ENCODE measurements around the gene AQP1. TPM values are rescaled to one million over a fixed set of nuclear protein-coding genes. Genes with fewer than 3 reads are reported as not detected.

Gene AQP1
- total and polyA plus RNA-seq, 10 of the 15 experiments (the other 5 are each of a cell fraction or from before 2014, with no cell fraction given), result 0.03 to 0.64 TPM; not detected in 8

- 46% methylated on average over 9 of the region's 9 CpGs for WGBS (ENCODE audit: insufficient coverage, insufficient replicate concordance, low lambda C conversion rate, missing lambda C conversion rate)
- BruUV-seq (replicated peaks), result no TSS peak
- Histone ChIP-seq H3K9ac (ENCODE audit: control insufficient read depth, insufficient read depth, low read length) (no peak overlapping the region), H3K79me2 (ENCODE audit: control insufficient read depth, insufficient read depth, low read length) (no peaks in the 10 kb centered on the region), H3K4me1 (ENCODE audit: control insufficient read depth, insufficient read depth, low read length) (no peaks in the 10 kb centered on the region), H3K4me3 (no peak overlapping the region), H4K20me1 (ENCODE audit: control insufficient read depth, insufficient read depth) (no peaks in the 10 kb centered on the region), H3K27ac (ENCODE audit: control insufficient read depth, insufficient read depth) (no peak overlapping the region), H3K36me3 (ENCODE audit: control insufficient read depth in 2 of 2, insufficient read depth in 2 of 2, low read length in 1 of 2) (no peaks in the 10 kb centered on the region), H3K4me2 (ENCODE audit: control insufficient read depth, insufficient read depth) (no peak overlapping the region), H2AFZ (ENCODE audit: control insufficient read depth, low read depth, low read length) (no peak overlapping the region), H3K9me3 (replicated peaks; ENCODE audit: control insufficient read depth, insufficient read depth, low read length) (no peaks in the 10 kb centered on the region), H3K27me3 (replicated peaks in 1 of 2; ENCODE audit: control insufficient read depth in 2 of 2, insufficient read depth in 2 of 2, low read length in 1 of 2) (0 out of 4 replicates have a peak, but pooled peaks cover 0 to 2% of the 10 kb centered on the region in 2 experiments)
- DNase-seq (ENCODE audit: low read depth, low spot score) (no peak), FAIRE-seq (no peak), ATAC-seq (no peak)
- ChIA-PET POLR2A (no interaction called here), CTCF (no interaction called here), RAD21 (ENCODE audit: unreplicated experiment) (no interaction called here), SMC1A (ENCODE audit: uncharacterized antibody, unreplicated experiment) (no interaction called here)
- TF ChIP-seq FOXK2 (IDR thresholded peaks at IDR 0.05) (no peak), KAT2A (conservative IDR thresholded peaks at IDR 0.05; ENCODE audit: control insufficient read depth, low read depth, low read length) (no peak), ATF2 (IDR thresholded peaks at IDR 0.05; ENCODE audit: low read length) (no peak), BACH1 (IDR thresholded peaks at IDR 0.05; ENCODE audit: borderline replicate concordance) (no peak), PKNOX1 (IDR thresholded peaks at IDR 0.05) (no peak), ZBTB33 (IDR thresholded peaks at IDR 0.05) (no peak), EED (IDR thresholded peaks at IDR 0.05; ENCODE audit: low read depth) (no peak), SP1 (IDR thresholded peaks at IDR 0.05; ENCODE audit: low read depth, low read length) (no peak), POLR2AphosphoS5 (IDR thresholded peaks at IDR 0.05; ENCODE audit: low read length) (no peak), ATF7 (IDR thresholded peaks at IDR 0.05; ENCODE audit: low read depth) (no peak), FOXM1 (IDR thresholded peaks at IDR 0.05; ENCODE audit: low read depth, low read length) (no peak), MTA2 (IDR thresholded peaks at IDR 0.05; ENCODE audit: low read depth) (no peak), CHD4 (IDR thresholded peaks at IDR 0.05) (no peak), HCFC1 (IDR thresholded peaks at IDR 0.05; ENCODE audit: low read length) (no peak)
- intact Hi-C loops (cut with micrococcal nuclease; ENCODE audit: unreplicated experiment), result no loop called here
- in situ Hi-C loops (cut with MboI), result no loop called here
These were observed 7.1 kb upstream of the AQP1 start for GRCh38 chr7:30904561-30904960.
